ENCODE data around the gene EXOC3L4.

- TF ChIP-seq CTCF (IDR thresholded peaks at IDR 0.05) (no peak), POLR2A (IDR thresholded peaks at IDR 0.05) (no peak)
These were observed 9.1 kb upstream of the EXOC3L4 start for GRCh38 chr14:103085106-103086091.

All from lower leg skin (tissue), 3 donors.